ENCODE data around the gene UBL5.

The UBL5 gene

DNA sequence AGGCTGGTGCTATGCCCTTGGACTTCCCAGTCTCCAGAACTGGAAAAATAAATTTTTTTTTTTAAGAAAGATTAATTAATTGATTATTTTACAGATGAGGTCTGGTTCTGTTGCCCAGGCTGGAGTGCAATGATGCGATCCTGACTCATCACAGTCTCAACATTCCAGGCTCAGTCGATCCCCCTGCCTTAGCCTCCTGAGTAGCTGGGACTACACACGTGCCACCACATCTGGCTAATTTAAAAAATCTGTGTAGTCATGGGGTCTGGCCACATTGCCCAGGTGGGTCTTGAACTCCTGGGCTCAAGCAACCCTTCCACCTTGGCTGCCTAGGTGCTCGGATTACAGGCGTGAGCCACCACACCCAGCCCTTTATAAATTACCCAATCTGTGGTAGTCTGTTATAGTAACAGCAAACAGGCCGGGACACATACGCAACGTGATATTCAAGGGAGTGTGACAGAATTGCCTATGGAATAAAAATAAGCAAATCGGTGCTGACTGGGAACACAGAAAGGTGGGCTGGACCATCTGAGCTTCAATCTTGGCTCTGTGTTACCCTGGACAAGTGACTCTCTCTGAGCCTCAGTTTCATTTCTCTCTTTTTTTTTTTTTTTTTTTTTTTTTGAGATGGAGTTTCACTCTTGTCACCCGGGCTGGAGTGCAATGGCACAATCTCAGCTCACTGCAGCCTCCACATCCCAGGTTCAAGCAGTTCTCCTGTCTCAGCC is 50.2 kb downstream of the UBL5 start:
- TF ChIP-seq, protein P1, sequence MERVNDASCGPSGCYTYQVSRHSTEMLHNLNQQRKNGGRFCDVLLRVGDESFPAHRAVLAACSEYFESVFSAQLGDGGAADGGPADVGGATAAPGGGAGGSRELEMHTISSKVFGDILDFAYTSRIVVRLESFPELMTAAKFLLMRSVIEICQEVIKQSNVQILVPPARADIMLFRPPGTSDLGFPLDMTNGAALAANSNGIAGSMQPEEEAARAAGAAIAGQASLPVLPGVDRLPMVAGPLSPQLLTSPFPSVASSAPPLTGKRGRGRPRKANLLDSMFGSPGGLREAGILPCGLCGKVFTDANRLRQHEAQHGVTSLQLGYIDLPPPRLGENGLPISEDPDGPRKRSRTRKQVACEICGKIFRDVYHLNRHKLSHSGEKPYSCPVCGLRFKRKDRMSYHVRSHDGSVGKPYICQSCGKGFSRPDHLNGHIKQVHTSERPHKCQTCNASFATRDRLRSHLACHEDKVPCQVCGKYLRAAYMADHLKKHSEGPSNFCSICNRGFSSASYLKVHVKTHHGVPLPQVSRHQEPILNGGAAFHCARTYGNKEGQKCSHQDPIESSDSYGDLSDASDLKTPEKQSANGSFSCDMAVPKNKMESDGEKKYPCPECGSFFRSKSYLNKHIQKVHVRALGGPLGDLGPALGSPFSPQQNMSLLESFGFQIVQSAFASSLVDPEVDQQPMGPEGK (CRISPR knock-in tag; IDR thresholded peaks at IDR 0.05; ENCODE audit: borderline replicate concordance), result no peak
- TF ChIP-seq CSDC2 (CRISPR knock-in tag; IDR thresholded peaks at IDR 0.05) (no peak), ZFP30 (CRISPR knock-in tag; IDR thresholded peaks at IDR 0.05) (no peak), ISL1 (CRISPR knock-in tag; IDR thresholded peaks at IDR 0.05) (no peak), PPARA (CRISPR knock-in tag; IDR thresholded peaks at IDR 0.05; ENCODE audit: borderline replicate concordance) (no peak), ZNF70 (CRISPR knock-in tag; IDR thresholded peaks at IDR 0.05) (no peak)
- TF ChIP-seq, protein P2, sequence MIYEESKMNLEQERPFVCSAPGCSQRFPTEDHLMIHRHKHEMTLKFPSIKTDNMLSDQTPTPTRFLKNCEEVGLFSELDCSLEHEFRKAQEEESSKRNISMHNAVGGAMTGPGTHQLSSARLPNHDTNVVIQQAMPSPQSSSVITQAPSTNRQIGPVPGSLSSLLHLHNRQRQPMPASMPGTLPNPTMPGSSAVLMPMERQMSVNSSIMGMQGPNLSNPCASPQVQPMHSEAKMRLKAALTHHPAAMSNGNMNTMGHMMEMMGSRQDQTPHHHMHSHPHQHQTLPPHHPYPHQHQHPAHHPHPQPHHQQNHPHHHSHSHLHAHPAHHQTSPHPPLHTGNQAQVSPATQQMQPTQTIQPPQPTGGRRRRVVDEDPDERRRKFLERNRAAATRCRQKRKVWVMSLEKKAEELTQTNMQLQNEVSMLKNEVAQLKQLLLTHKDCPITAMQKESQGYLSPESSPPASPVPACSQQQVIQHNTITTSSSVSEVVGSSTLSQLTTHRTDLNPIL (CRISPR knock-in tag; IDR thresholded peaks at IDR 0.05; ENCODE audit: low read depth), result no peak
- ATAC-seq, result no peak

DNA sequence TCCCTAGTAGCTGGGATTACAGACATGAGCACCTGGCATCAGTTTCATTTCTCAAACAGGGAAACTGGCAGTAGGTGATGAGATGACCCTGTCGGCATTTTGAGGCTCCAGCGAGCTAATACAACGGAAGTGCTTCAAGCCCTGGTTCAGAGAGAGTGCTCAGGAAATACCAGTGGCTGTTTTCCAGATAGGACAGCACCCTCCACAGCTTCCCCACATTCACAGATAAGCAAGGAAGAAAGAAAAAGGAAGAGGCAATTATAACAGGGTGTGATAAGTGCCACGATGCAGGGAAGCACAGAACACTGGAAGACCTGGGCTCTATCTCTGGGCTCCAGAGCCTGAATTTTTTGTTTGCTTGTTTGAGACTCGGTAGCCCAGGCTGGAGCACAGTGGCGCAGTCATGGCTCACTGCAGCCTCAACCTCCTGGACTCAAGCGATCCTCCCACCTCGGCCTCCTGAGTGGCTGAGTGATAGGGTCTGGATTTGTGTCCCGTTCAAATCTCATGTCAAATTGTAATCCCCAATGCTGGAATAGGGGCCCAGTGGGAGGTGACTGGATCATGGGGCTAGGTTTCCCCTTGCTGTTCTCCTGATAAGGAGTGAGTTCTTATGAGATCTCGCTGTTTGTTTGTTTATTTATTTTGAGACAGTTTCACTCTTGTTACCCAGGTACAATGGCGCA is 50.9 kb downstream of the UBL5 start:
- TF ChIP-seq ZNF8 (CRISPR knock-in tag; IDR thresholded peaks at IDR 0.05) (no peak), ZNF565 (CRISPR knock-in tag; conservative IDR thresholded peaks at IDR 0.05; ENCODE audit: low read depth) (no peak), TCF4 (CRISPR knock-in tag; IDR thresholded peaks at IDR 0.05; ENCODE audit: borderline replicate concordance) (no peak), GLIS3 (CRISPR knock-in tag; IDR thresholded peaks at IDR 0.05) (no peak), CSDC2 (CRISPR knock-in tag; IDR thresholded peaks at IDR 0.05) (no peak), ISL1 (CRISPR knock-in tag; IDR thresholded peaks at IDR 0.05) (no peak), ZC3H10 (CRISPR knock-in tag; IDR thresholded peaks at IDR 0.05) (no peak)
- TF ChIP-seq, protein P3, sequence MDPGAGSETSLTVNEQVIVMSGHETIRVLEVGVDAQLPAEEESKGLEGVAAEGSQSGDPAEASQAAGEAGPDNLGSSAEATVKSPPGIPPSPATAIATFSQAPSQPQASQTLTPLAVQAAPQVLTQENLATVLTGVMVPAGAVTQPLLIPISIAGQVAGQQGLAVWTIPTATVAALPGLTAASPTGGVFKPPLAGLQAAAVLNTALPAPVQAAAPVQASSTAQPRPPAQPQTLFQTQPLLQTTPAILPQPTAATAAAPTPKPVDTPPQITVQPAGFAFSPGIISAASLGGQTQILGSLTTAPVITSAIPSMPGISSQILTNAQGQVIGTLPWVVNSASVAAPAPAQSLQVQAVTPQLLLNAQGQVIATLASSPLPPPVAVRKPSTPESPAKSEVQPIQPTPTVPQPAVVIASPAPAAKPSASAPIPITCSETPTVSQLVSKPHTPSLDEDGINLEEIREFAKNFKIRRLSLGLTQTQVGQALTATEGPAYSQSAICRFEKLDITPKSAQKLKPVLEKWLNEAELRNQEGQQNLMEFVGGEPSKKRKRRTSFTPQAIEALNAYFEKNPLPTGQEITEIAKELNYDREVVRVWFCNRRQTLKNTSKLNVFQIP (CRISPR knock-in tag; IDR thresholded peaks at IDR 0.05; ENCODE audit: borderline replicate concordance, low read depth), result no peak
- TF ChIP-seq, protein P1 (CRISPR knock-in tag; IDR thresholded peaks at IDR 0.05; ENCODE audit: borderline replicate concordance), result no peak
- TF ChIP-seq, protein P4, sequence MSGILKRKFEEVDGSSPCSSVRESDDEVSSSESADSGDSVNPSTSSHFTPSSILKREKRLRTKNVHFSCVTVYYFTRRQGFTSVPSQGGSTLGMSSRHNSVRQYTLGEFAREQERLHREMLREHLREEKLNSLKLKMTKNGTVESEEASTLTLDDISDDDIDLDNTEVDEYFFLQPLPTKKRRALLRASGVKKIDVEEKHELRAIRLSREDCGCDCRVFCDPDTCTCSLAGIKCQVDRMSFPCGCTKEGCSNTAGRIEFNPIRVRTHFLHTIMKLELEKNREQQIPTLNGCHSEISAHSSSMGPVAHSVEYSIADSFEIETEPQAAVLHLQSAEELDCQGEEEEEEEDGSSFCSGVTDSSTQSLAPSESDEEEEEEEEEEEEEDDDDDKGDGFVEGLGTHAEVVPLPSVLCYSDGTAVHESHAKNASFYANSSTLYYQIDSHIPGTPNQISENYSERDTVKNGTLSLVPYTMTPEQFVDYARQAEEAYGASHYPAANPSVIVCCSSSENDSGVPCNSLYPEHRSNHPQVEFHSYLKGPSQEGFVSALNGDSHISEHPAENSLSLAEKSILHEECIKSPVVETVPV (CRISPR knock-in tag; IDR thresholded peaks at IDR 0.05), result no peak
- TF ChIP-seq, protein P2 (CRISPR knock-in tag; IDR thresholded peaks at IDR 0.05; ENCODE audit: low read depth), result no peak
- ATAC-seq, result no peak
